ENCODE results near the gene C2CD2L.

- TF ChIP-seq RAD21 (IDR thresholded peaks at IDR 0.05) (no peak), CTCF (IDR thresholded peaks at IDR 0.05; ENCODE audit: low read depth, low read length, missing input control) (no peak), TAF1 (conservative IDR thresholded peaks at IDR 0.05) (no peak), ZBTB33 (IDR thresholded peaks at IDR 0.05) (no peak), YY1 (IDR thresholded peaks at IDR 0.05) (no peak)
These were observed 13.5 kb downstream of the C2CD2L start for GRCh38 chr11:119120639-119121007.

All from liver (tissue), 3 donors.